Measurements from ENCODE around the gene CMTM6.
"Not testable (repeated sequence)": the region's sequence is repeated elsewhere in the genome, so short reads cannot be mapped to it uniquely, and the experiment has no call there.

DNA sequence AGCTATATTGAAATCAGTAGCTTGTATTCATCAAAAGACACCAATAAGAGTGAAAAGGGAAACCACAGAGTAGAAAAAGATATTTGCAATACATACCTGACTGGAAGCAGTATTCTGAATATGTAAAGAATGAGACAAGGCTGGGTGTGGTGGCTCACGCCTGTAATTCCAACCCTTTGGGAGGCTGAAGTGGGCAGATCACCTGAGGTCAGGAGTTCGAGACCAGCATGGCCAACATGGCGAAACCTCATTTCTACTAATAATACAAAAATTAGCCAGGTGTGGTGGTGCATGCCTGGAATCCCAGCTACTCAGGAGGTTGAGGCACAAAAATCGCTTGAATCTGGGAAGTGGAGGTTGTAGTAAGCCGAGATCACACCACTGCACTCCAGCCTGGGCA, 16.3 kb upstream of the CMTM6 start:
- TF ChIP-seq POLR2A (IDR thresholded peaks at IDR 0.05; ENCODE audit: low read depth), result not testable (repeated sequence)
- TF ChIP-seq, protein P1, sequence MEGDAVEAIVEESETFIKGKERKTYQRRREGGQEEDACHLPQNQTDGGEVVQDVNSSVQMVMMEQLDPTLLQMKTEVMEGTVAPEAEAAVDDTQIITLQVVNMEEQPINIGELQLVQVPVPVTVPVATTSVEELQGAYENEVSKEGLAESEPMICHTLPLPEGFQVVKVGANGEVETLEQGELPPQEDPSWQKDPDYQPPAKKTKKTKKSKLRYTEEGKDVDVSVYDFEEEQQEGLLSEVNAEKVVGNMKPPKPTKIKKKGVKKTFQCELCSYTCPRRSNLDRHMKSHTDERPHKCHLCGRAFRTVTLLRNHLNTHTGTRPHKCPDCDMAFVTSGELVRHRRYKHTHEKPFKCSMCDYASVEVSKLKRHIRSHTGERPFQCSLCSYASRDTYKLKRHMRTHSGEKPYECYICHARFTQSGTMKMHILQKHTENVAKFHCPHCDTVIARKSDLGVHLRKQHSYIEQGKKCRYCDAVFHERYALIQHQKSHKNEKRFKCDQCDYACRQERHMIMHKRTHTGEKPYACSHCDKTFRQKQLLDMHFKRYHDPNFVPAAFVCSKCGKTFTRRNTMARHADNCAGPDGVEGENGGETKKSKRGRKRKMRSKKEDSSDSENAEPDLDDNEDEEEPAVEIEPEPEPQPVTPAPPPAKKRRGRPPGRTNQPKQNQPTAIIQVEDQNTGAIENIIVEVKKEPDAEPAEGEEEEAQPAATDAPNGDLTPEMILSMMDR (IDR thresholded peaks at IDR 0.05), result not testable (repeated sequence)

Data from esophagus muscularis mucosa (tissue), 3 donors.